Heart right ventricle (tissue), 16 donors: Measurements from ENCODE around the gene SLAMF7. TPM values are rescaled to one million over a fixed set of nuclear protein-coding genes. Genes with fewer than 3 reads are reported as not detected.

Experiments used
- ATAC-seq, 8 donors: fragments of 200-7000 bp; cut with Tn5 transposase; one replicate each; pipeline ENCODE4 v1.9.1; 2020; ENCODE audit warnings: mild to moderate bottlenecking in 8 of 8, moderate library complexity in 8 of 8, moderate number of reproducible peaks in 1 of 8
- DNase-seq, 2 donors: peaks; one replicate each; pipeline ENCODE4 v3.0.0-alpha.2; 2020
- H3K27ac ChIP-seq, 10 donors: fragments of 200-600 bp; sonication (generic) in 2 of 10; one replicate each; pipeline versions ENCODE4 v1.5.0 to v1.8.0; 2020 to 2022; ENCODE audit warnings: mild to moderate bottlenecking in 3 of 10
- H3K27me3 ChIP-seq, 7 donors: fragments of 200-600 bp; one replicate each; pipeline ENCODE4 v1.8.0; 2021 to 2022; ENCODE audit warnings: mild to moderate bottlenecking in 2 of 7
- H3K36me3 ChIP-seq, 9 donors: fragments of 200-600 bp; sonication (generic) in 1 of 9; one replicate each; pipeline versions ENCODE4 v1.5.0 to v1.8.0; 2020 to 2022; ENCODE audit warnings: mild to moderate bottlenecking in 2 of 9
- H3K4me1 ChIP-seq, 9 donors: fragments of 200-600 bp; sonication (generic) in 1 of 9; one replicate each; pipeline versions ENCODE4 v1.5.0 to v1.8.0; 2020 to 2022; ENCODE audit warnings: mild to moderate bottlenecking in 4 of 9
- H3K4me3 ChIP-seq, 10 donors: fragments of 200-600 bp; sonication (generic) in 2 of 10; one replicate each; pipeline versions ENCODE4 v1.5.0 to v1.8.0; 2020 to 2022; ENCODE audit warnings: mild to moderate bottlenecking in 7 of 10, moderate library complexity in 2 of 10
- H3K9me3 ChIP-seq, 11 donors: fragments of 200-600 bp in 10 of 11; sonication (generic) in 2 of 11; one replicate each; pipeline versions ENCODE4 v1.5.0 to v1.8.0; 2013 to 2022; ENCODE audit warnings: mild to moderate bottlenecking in 2 of 11, control low read depth in 1 of 11, moderate library complexity in 1 of 11
- CTCF ChIP-seq, 9 donors: fragments of 200-600 bp; sonication (generic) in 2 of 9; IDR thresholded peaks; one replicate each; pipeline versions ENCODE4 v1.5.0 to v1.8.0; 2021 to 2022; ENCODE audit warnings: antibody characterized with exemption in 9 of 9, mild to moderate bottlenecking in 5 of 9, moderate library complexity in 1 of 9
- WGBS, 2 donors: extraction: QIAGEN DNeasy Blood & Tissue Kit; methylation state at CpG; one replicate each; pipeline ENCODE4 v1.1.7; 2013; ENCODE audit warnings: inconsistent platforms in 1 of 2; 5-methylcytosine and 5-hydroxymethylcytosine counted together
- intact Hi-C, 10 donors: fragments of 100-400 bp; cut with DNase I; formaldehyde crosslinking; loops; one replicate each; pipeline versions ENCODE4 v1.11.1 to v1.14.2; 2022
- polyA plus RNA-seq, 2 donors: library from polyadenylated mRNA; stranded (reverse); fragments of 200-250 nt; gene quantifications; one replicate each; pipeline ENCODE4 v1.2.3, GENCODE V29; 2013
- total RNA-seq, 10 donors: library from RNA; stranded (reverse); fragmentation: NEBNext Ultra II Directional in 3 of 10; extraction: Animal tissue kit (Norgen Biotek cat#: 25700) in 3 of 10; gene quantifications; one replicate each; pipeline versions ENCODE4 v1.2.1 to v1.2.4, GENCODE V29; 2021 to 2023
- donor health status: Arrhythmogenic right ventricular cardiomyopathy.
- donor health status: ischemic (EF 13 %, LVEDD 7.1; RV severe dilation, severe dysfunction).
- donor health status: healthy with polysubstance abuse.
- donor health status: DM: no; HTN: yes; CAD: no.
- donor health status: DM: no; HTN: no; CAD: no.
- donor health status: ischemic (EF 25% LVEDD 6.9; RV normal size, moderate dysfunction).
- donor health status: ischemic (EF 25% LVEDD 5.7; RV mildly dilated, moderate dysfunction).
- donor health status: healthy.
- donor health status: DM: yes; HTN: yes; CAD: no.
- donor health status: Ischemic cardiomyopathy.
- donor health status: ischemic (EF 35%, LVEDD 5.7; RV mildly dilated, moderate dysfunction).
- donor health status: nonischemic (EF 11% LVEDD 7.7; RV severe dilation, severe dysfunction).
- donor health status: DM: yes; HTN: yes; CAD: no.
- donor health status: PGD.
- donor health status: ischemic (EF 29% LVEDD 5.4; RV normal size, mild dysfunction).
- donor health status: nonischemic (EF 23%, LVEDD 6.1; RV moderate dilation, normal function).

Gene SLAMF7
- total and polyA plus RNA-seq, 12 donors = 0.11 to 19.4 (median 0.28) TPM

DNA sequence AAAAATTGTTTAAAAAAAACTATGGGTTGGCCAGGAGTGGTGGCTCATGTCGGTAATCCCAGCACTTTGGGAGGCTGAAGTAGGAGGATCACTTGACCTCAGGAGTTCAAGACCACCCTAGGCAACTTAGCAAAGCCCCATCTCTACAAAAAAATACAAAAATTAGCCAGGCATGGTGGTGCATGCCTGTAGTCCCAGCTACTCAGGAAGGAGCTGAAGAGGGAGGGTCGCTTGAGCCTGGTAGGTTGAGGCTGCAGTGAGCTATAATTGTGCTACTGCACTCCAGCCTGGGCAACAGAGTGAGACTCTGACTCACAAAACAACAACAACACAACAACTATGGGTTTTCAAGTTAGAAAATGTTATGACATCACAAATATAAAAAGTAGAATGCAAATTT, 16.4 kb downstream of the SLAMF7 start:
- WGBS, 2 donors = 82 to 95% methylated on average over 2 of the region's 2 CpGs
- no peak for DNase-seq

DNA sequence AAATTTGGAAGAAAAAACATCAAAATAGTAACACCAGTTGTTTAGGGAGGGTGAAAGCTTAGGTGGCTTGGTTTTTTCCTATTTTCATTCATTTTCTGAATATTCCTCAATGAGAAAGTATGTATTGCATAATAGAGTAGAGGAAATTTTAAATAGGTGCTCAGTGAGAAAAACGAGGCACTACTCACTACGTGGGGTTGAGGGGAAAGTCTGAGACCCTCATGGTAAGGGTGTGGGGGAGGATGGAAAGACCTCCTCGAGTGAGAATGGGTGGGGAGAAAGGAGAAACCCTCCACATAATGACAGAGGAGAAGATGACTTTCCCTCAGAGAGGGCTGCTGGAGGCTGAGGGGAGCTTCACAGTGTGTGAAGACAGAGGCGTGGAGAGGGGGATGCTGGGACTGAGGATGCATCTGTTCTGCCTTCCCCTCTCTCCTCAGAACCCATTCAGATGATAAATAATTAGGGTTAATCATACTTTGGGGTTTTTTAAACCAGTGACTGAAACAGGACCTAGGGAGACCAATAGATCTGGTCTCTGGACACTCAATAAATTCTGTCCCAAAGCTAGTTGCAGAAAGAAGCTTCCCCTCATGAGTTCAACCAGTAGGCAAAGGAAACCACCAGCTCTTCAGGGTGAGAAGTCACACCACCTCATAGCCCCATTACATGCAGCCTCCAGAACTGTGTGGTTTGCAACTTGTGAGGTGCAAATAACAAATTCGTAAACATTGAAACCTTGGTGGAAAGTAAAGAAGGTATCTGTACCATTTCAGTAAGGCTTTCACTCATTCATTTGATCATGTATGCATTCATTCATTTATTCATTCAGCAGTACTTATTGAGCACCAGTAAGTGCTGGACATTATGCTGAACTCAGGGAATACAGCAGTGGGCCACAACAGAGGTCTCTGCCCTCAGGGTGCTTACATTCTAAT, 17.1 kb downstream of the SLAMF7 start:
- no peak for TF ChIP-seq CTCF (IDR thresholded peaks at IDR 0.05)
- Histone ChIP-seq H3K36me3 (no peaks in the 10 kb centered on the region), H3K27me3 (peaks cover 0 to 8% (median 0%) of the 10 kb centered on the region in 7 donors), H3K27ac (peak overlapping the region in 1 of 10 donors; percentile 58), H3K4me1 (no peaks in the 10 kb centered on the region), H3K9me3 (no peaks in the 10 kb centered on the region), H3K4me3 (no peak overlapping the region)
- intact Hi-C loops = no loop called here
- DNase-seq = no peak
- no peak for ATAC-seq
- WGBS, 2 donors = 71 to 72% methylated on average over 5 of the region's 5 CpGs

More for the DNA sequence above, 16.4 kb downstream of the SLAMF7 start:
- ATAC-seq = no peak
- H3K4me1 ChIP-seq = no peaks in the 10 kb centered on the region
- H3K27me3 ChIP-seq = peaks cover 0 to 14% (median 3%) of the 10 kb centered on the region in 7 donors
- no peaks in the 10 kb centered on the region for H3K9me3 ChIP-seq
- TF ChIP-seq CTCF (IDR thresholded peaks at IDR 0.05) = no peak
- intact Hi-C loops = no loop called here
- peak overlapping the region in 1 of 10 donors; percentile 58 for H3K27ac ChIP-seq
- no peaks in the 10 kb centered on the region for H3K36me3 ChIP-seq
- no peak overlapping the region for H3K4me3 ChIP-seq

GRCh38 chr1:160756849-160757201, 17.8 kb downstream of the SLAMF7 start:
- H3K4me3 ChIP-seq = no peak overlapping the region
- no peaks in the 10 kb centered on the region for H3K36me3 ChIP-seq
- DNase-seq = no peak
- no peaks in the 10 kb centered on the region for H3K9me3 ChIP-seq
- H3K27me3 ChIP-seq = peaks cover 0 to 7% (median 0%) of the 10 kb centered on the region in 7 donors
- H3K27ac ChIP-seq = peak overlapping the region in 1 of 10 donors; percentile 57
- ATAC-seq = no peak
- H3K4me1 ChIP-seq = no peaks in the 10 kb centered on the region
- TF ChIP-seq CTCF (IDR thresholded peaks at IDR 0.05) = no peak
- WGBS, 2 donors = 91% methylated on average over 2 of the region's 2 CpGs
- intact Hi-C loops = no loop called here

- no peak for TF ChIP-seq CTCF (IDR thresholded peaks at IDR 0.05)
- Histone ChIP-seq H3K9me3 (no peaks in the 10 kb centered on the region), H3K4me1 (no peaks in the 10 kb centered on the region), H3K4me3 (no peak overlapping the region), H3K27ac (no peak overlapping the region), H3K36me3 (no peaks in the 10 kb centered on the region), H3K27me3 (no peaks in the 10 kb centered on the region)
- DNase-seq (no peak), ATAC-seq (no peak)
- intact Hi-C loops = no loop called here
- WGBS, 2 donors = 97 to 98% methylated on average over 2 of the region's 2 CpGs
These were observed 19.5 kb downstream of the SLAMF7 start for GRCh38 chr1:160758521-160758920.
